ENCODE data around the gene ATP2B2.

- no peak for TF ChIP-seq CTCF (conservative IDR thresholded peaks at IDR 0.05; ENCODE audit: low read length)
- no peak for TF ChIP-seq EZH2phosphoT487 (IDR thresholded peaks at IDR 0.05; ENCODE audit: borderline replicate concordance, low read depth, low read length)
Observed at GRCh38 chr3:10432156-10432845, 73.1 kb downstream of the ATP2B2 start.
